ENCODE results near the gene DIDO1. TPM values are rescaled to one million over a fixed set of nuclear protein-coding genes. Genes with fewer than 3 reads are reported as not detected.

The DIDO1 gene
- total and polyA plus RNA-seq, 2 of the 13 experiments (the other 11 are each of a cell fraction or from before 2014, with no cell fraction given) = 75.0 to 75.1 TPM

DNA sequence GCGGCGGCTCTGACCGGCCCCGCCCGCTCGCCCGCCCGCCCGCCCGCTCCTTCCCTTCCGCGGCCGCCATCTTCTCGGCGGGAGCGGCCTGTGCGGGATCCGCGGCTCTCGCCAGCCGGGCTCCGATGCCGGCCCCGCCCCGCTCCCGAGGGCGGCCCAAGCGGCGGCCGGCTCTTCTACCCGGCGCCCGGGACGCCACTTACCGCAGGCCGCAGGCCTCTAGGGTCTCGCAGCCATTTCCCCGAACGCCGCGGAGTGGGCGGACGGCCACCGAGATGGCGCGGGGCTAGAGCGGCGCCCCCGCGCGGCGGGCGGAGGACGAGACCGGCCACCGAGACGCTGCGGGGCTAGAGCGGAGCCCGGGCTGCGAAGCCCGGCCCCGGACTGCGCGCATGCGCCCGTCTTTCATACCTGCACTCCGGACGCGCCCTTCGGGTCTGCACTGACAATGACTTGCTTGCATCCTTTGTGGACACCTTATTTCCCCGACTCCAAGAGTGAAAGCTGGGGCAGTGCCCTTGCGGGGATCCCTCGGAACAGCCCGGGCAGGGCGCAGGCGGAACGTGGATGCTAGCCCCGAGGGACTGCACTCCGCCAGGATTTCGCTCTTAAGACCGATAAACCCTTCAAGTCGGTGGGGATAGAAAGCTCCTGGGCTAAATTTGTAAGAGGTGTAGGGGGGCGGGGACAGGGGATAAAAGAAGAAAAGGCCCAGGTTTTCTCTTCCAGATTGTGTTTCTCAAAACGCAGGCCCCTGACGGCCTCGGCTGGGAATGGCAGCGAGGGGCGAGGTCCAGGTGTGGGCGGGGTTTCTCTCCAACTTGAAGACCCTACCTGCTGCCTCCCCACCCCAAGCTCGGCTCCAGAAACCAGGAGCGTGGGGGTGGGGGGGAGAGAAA, at the start of gene DIDO1 (continued):
- TF ChIP-seq, protein P1, sequence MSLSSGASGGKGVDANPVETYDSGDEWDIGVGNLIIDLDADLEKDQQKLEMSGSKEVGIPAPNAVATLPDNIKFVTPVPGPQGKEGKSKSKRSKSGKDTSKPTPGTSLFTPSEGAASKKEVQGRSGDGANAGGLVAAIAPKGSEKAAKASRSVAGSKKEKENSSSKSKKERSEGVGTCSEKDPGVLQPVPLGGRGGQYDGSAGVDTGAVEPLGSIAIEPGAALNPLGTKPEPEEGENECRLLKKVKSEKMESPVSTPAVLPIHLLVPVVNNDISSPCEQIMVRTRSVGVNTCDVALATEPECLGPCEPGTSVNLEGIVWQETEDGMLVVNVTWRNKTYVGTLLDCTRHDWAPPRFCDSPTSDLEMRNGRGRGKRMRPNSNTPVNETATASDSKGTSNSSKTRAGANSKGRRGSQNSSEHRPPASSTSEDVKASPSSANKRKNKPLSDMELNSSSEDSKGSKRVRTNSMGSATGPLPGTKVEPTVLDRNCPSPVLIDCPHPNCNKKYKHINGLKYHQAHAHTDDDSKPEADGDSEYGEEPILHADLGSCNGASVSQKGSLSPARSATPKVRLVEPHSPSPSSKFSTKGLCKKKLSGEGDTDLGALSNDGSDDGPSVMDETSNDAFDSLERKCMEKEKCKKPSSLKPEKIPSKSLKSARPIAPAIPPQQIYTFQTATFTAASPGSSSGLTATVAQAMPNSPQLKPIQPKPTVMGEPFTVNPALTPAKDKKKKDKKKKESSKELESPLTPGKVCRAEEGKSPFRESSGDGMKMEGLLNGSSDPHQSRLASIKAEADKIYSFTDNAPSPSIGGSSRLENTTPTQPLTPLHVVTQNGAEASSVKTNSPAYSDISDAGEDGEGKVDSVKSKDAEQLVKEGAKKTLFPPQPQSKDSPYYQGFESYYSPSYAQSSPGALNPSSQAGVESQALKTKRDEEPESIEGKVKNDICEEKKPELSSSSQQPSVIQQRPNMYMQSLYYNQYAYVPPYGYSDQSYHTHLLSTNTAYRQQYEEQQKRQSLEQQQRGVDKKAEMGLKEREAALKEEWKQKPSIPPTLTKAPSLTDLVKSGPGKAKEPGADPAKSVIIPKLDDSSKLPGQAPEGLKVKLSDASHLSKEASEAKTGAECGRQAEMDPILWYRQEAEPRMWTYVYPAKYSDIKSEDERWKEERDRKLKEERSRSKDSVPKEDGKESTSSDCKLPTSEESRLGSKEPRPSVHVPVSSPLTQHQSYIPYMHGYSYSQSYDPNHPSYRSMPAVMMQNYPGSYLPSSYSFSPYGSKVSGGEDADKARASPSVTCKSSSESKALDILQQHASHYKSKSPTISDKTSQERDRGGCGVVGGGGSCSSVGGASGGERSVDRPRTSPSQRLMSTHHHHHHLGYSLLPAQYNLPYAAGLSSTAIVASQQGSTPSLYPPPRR (CRISPR knock-in tag; IDR thresholded peaks at IDR 0.05; ENCODE audit: borderline replicate concordance) = peak; percentile 29; the same call in 1 of the 2 replicates
- peak; percentile 49; the same call in 1 of the 2 replicates for TF ChIP-seq NCOA2 (CRISPR knock-in tag; IDR thresholded peaks at IDR 0.05)
- no peak for TF ChIP-seq ZNF230 (CRISPR knock-in tag; IDR thresholded peaks at IDR 0.05)
- TF ChIP-seq, protein P2, sequence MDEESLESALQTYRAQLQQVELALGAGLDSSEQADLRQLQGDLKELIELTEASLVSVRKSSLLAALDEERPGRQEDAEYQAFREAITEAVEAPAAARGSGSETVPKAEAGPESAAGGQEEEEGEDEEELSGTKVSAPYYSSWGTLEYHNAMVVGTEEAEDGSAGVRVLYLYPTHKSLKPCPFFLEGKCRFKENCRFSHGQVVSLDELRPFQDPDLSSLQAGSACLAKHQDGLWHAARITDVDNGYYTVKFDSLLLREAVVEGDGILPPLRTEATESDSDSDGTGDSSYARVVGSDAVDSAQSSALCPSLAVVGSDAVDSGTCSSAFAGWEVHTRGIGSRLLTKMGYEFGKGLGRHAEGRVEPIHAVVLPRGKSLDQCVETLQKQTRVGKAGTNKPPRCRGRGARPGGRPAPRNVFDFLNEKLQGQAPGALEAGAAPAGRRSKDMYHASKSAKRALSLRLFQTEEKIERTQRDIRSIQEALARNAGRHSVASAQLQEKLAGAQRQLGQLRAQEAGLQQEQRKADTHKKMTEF (CRISPR knock-in tag; IDR thresholded peaks at IDR 0.05) = peak; percentile 92
- peak; percentile 90 for TF ChIP-seq POGK (CRISPR knock-in tag; conservative IDR thresholded peaks at IDR 0.05)
- TF ChIP-seq SETDB1 (CRISPR knock-in tag; IDR thresholded peaks at IDR 0.05; ENCODE audit: borderline replicate concordance) = no peak
- TF ChIP-seq HNRNPUL1 (IDR thresholded peaks at IDR 0.05; ENCODE audit: low read depth, low read length) = no peak
- TF ChIP-seq STAG1 (CRISPR knock-in tag; IDR thresholded peaks at IDR 0.05) = peak; percentile 62
- TF ChIP-seq IRF9 (CRISPR knock-in tag; IDR thresholded peaks at IDR 0.05; ENCODE audit: borderline replicate concordance) = 0 out of 2 replicates have a peak, but pooled peaks have one; percentile 68
- no peak for TF ChIP-seq NFE2L2 (IDR thresholded peaks at IDR 0.05; ENCODE audit: low read length)
- peak; percentile 74; the same call in 1 of the 2 replicates for TF ChIP-seq TBX2 (CRISPR knock-in tag; IDR thresholded peaks at IDR 0.05; ENCODE audit: borderline replicate concordance)
- TF ChIP-seq ZNF773 (CRISPR knock-in tag; IDR thresholded peaks at IDR 0.05; ENCODE audit: borderline replicate concordance) = peak; percentile 83; the same call in 1 of the 2 replicates
- TF ChIP-seq ZFP41 (CRISPR knock-in tag; IDR thresholded peaks at IDR 0.05; ENCODE audit: borderline replicate concordance) = peak; percentile 51; the same call in 1 of the 2 replicates
- TF ChIP-seq TBX3 (IDR thresholded peaks at IDR 0.05; ENCODE audit: borderline replicate concordance) = no peak
- TF ChIP-seq BCL6 (CRISPR knock-in tag; IDR thresholded peaks at IDR 0.05) = peak; percentile 28; the same call in 1 of the 2 replicates
- TF ChIP-seq ZSCAN30 (CRISPR knock-in tag; IDR thresholded peaks at IDR 0.05) = no peak
- TF ChIP-seq POLR2AphosphoS5 (IDR thresholded peaks at IDR 0.05; ENCODE audit: low read depth, low read length) = peak; percentile 75
- TF ChIP-seq PAWR (CRISPR knock-in tag; IDR thresholded peaks at IDR 0.05; ENCODE audit: borderline replicate concordance) = no peak
- TF ChIP-seq SIN3B (IDR thresholded peaks at IDR 0.05; ENCODE audit: low read length) = peak; percentile 37; the same call in 1 of the 2 replicates
- peak; percentile 56 for TF ChIP-seq HNRNPK (IDR thresholded peaks at IDR 0.05; ENCODE audit: low read depth, low read length, poor library complexity, severe bottlenecking)

All from HepG2 (cell line).